ENCODE results near the gene INAFM2. TPM values are rescaled to one million over a fixed set of nuclear protein-coding genes. Genes with fewer than 3 reads are reported as not detected.

The INAFM2 gene
- polyA plus RNA-seq, 1 donor from 2014 or later: 14.8 TPM

GRCh38 chr15:40365624-40366456 lies 42.3 kb downstream of the INAFM2 start:
- Histone ChIP-seq H3K36me3 (ENCODE audit: insufficient read depth, low read length) (peaks cover 6% of the 10 kb centered on the region), H3K4me2 (ENCODE audit: low read length) (no peak overlapping the region), H4K20me1 (ENCODE audit: insufficient read depth) (no peaks in the 10 kb centered on the region), H3F3A (ENCODE audit: insufficient read depth, low read length, poor library complexity, severe bottlenecking) (no peaks in the 10 kb centered on the region), H2AFZ (ENCODE audit: low read depth, low read length) (no peak overlapping the region), H3K27me3 (ENCODE audit: insufficient read depth, low read depth, low read length) (no peaks in the 10 kb centered on the region), H3K9ac (ENCODE audit: low read length) (no peak overlapping the region), H3K4me3 (ENCODE audit: low read length) (no peak overlapping the region), H3K9me2 (ENCODE audit: insufficient read depth, low read length) (no peaks in the 10 kb centered on the region), H3K79me2 (replicated peaks; ENCODE audit: insufficient read depth, low read length) (no peaks in the 10 kb centered on the region), H3K9me3 (ENCODE audit: low read length) (no peaks in the 10 kb centered on the region), H3K27ac (ENCODE audit: low read length) (no peak overlapping the region)
- TF ChIP-seq CTCF (IDR thresholded peaks at IDR 0.05; ENCODE audit: poor library complexity, severe bottlenecking) (no peak), EP300 (conservative IDR thresholded peaks at IDR 0.05; ENCODE audit: poor library complexity, severe bottlenecking) (no peak), POLR2AphosphoS5 (IDR thresholded peaks at IDR 0.05) (no peak), MXI1 (conservative IDR thresholded peaks at IDR 0.05; ENCODE audit: poor library complexity, severe bottlenecking) (no peak), RAD21 (conservative IDR thresholded peaks at IDR 0.05) (no peak), REST (IDR thresholded peaks at IDR 0.05; ENCODE audit: borderline replicate concordance) (no peak), SMC3 (conservative IDR thresholded peaks at IDR 0.05; ENCODE audit: poor library complexity) (no peak), EZH2 (IDR thresholded peaks at IDR 0.05; ENCODE audit: borderline replicate concordance, insufficient read depth, low read length, poor library complexity, severe bottlenecking) (no peak), TAF1 (IDR thresholded peaks at IDR 0.05; ENCODE audit: low read depth) (no peak)

- Histone ChIP-seq H3K9me3 (ENCODE audit: low read length) (no peaks in the 10 kb centered on the region), H3K9me2 (ENCODE audit: insufficient read depth, low read length) (no peaks in the 10 kb centered on the region), H3K9ac (ENCODE audit: low read length) (no peak overlapping the region), H3K36me3 (ENCODE audit: insufficient read depth, low read length) (peaks cover 6% of the 10 kb centered on the region), H2AFZ (ENCODE audit: low read depth, low read length) (no peak overlapping the region), H3K4me3 (ENCODE audit: low read length) (no peak overlapping the region), H3K4me2 (ENCODE audit: low read length) (no peak overlapping the region), H3F3A (ENCODE audit: insufficient read depth, low read length, poor library complexity, severe bottlenecking) (no peaks in the 10 kb centered on the region), H3K79me2 (replicated peaks; ENCODE audit: insufficient read depth, low read length) (no peaks in the 10 kb centered on the region), H3K27ac (ENCODE audit: low read length) (no peak overlapping the region), H4K20me1 (ENCODE audit: insufficient read depth) (no peaks in the 10 kb centered on the region), H3K27me3 (ENCODE audit: insufficient read depth, low read depth, low read length) (no peaks in the 10 kb centered on the region)
- TF ChIP-seq RAD21 (conservative IDR thresholded peaks at IDR 0.05) (no peak), EZH2 (IDR thresholded peaks at IDR 0.05; ENCODE audit: borderline replicate concordance, insufficient read depth, low read length, poor library complexity, severe bottlenecking) (no peak), MXI1 (conservative IDR thresholded peaks at IDR 0.05; ENCODE audit: poor library complexity, severe bottlenecking) (no peak), TAF1 (IDR thresholded peaks at IDR 0.05; ENCODE audit: low read depth) (no peak), SMC3 (conservative IDR thresholded peaks at IDR 0.05; ENCODE audit: poor library complexity) (no peak)
Observed at GRCh38 chr15:40366457-40367370, 43.2 kb downstream of the INAFM2 start.
